Hepatocyte (in vitro differentiated cells): ENCODE measurements around the gene MICB.

Experiments
- EZH2 ChIP-seq: fragments of 200-600 bp; sonication (generic); IDR thresholded peaks from 2 replicates; pipeline ENCODE4 v1.6.1; 2016; ENCODE audit warnings: antibody characterized with exemption, mild to moderate bottlenecking, borderline replicate concordance
- TF ChIP-seq, protein P1 (sequence below): fragments of 200-600 bp; sonication (generic); IDR thresholded peaks from 2 replicates; pipeline ENCODE4 v1.5.1; 2016; ENCODE audit warnings: antibody characterized with exemption, mild to moderate bottlenecking; ENCODE audit not compliant: poor library complexity

DNA sequence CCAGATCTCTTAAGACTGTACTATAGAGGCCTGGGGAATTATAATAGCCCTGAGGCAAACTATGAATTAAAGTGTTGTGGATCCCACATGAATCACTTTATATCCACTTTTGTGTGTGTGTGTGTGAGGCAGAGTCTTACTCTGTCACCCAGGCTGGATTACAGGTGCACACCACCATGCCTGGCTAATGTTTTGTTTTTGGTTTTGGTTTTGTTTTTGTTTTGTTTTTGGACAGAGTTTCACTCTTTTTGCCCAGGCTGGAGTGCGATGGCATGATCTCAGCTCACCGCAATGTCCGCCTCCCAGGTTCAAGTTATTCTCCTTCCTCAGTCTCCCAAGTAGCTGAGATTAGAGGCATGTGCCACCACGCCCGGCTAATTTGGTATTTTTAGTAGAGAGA is 32.2 kb upstream of the MICB start:
- no peak for TF ChIP-seq EZH2
- TF ChIP-seq, protein P1, sequence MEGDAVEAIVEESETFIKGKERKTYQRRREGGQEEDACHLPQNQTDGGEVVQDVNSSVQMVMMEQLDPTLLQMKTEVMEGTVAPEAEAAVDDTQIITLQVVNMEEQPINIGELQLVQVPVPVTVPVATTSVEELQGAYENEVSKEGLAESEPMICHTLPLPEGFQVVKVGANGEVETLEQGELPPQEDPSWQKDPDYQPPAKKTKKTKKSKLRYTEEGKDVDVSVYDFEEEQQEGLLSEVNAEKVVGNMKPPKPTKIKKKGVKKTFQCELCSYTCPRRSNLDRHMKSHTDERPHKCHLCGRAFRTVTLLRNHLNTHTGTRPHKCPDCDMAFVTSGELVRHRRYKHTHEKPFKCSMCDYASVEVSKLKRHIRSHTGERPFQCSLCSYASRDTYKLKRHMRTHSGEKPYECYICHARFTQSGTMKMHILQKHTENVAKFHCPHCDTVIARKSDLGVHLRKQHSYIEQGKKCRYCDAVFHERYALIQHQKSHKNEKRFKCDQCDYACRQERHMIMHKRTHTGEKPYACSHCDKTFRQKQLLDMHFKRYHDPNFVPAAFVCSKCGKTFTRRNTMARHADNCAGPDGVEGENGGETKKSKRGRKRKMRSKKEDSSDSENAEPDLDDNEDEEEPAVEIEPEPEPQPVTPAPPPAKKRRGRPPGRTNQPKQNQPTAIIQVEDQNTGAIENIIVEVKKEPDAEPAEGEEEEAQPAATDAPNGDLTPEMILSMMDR, result no peak
